GM23338 (cell line): Measurements from ENCODE around the gene MVP. TPM values are rescaled to one million over a fixed set of nuclear protein-coding genes. Genes with fewer than 3 reads are reported as not detected.
"Not testable (repeated sequence)": the region's sequence is repeated elsewhere in the genome, so short reads cannot be mapped to it uniquely, and the experiment has no call there.

Experiments used
- ATAC-seq: fragments of 200-7000 bp; cut with Tn5 transposase; 3 replicates; pipeline ENCODE4 v1.9.1; 2020
- DNase-seq: peaks from one replicate; pipeline ENCODE4 v3.0.0-alpha.2; 2015; ENCODE audit warnings: low spot score
- H2AFZ ChIP-seq: fragments of 200-600 bp; sonication (generic); 2 replicates; pipeline ENCODE4 v1.8.0; 2016; ENCODE audit warnings: antibody characterized with exemption, mild to moderate bottlenecking, moderate library complexity
- H3F3A ChIP-seq: fragments of 200-600 bp; sonication (generic); replicated peaks from 2 replicates; pipeline ENCODE4 v1.8.0; 2017; ENCODE audit warnings: antibody characterized with exemption, mixed run types, low read depth
- H3K27ac ChIP-seq: fragments of 200-600 bp; sonication (generic); 2 replicates; pipeline ENCODE4 v1.6.1; 2016; ENCODE audit warnings: low read depth
- H3K27me3 ChIP-seq: fragments of 200-600 bp; sonication (generic); 2 replicates; pipeline ENCODE4 v1.8.0; 2016; ENCODE audit warnings: mild to moderate bottlenecking, mixed run types, moderate library complexity; ENCODE audit not compliant: insufficient read depth
- H3K36me3 ChIP-seq: fragments of 200-600 bp; sonication (generic); 2 replicates; pipeline ENCODE4 v1.8.0; 2016; ENCODE audit warnings: mild to moderate bottlenecking; ENCODE audit not compliant: insufficient read depth
- H3K4me1 ChIP-seq: fragments of 200-600 bp; sonication (generic); 2 replicates; pipeline ENCODE4 v1.8.0; 2016; ENCODE audit warnings: mild to moderate bottlenecking, moderate library complexity; ENCODE audit not compliant: insufficient read depth
- H3K4me2 ChIP-seq: fragments of 200-600 bp; sonication (generic); 2 replicates; pipeline ENCODE4 v1.7.1; 2017; ENCODE audit warnings: mixed run types
- H3K4me3 ChIP-seq: fragments of 200-600 bp; sonication (generic); 2 replicates; pipeline ENCODE4 v1.6.1; 2016; ENCODE audit warnings: mixed run types
- H3K79me2 ChIP-seq: fragments of 200-600 bp; sonication (generic); replicated peaks from 2 replicates; pipeline ENCODE4 v1.8.0; 2017; ENCODE audit warnings: mild to moderate bottlenecking; ENCODE audit not compliant: insufficient read depth
- H3K9me2 ChIP-seq: fragments of 200-600 bp; sonication (generic); 2 replicates; pipeline ENCODE4 v1.8.0; 2017; ENCODE audit not compliant: insufficient read depth
- H4K20me1 ChIP-seq: fragments of 200-600 bp; sonication (generic); replicated peaks from 2 replicates; pipeline ENCODE4 v1.8.0; 2017; ENCODE audit warnings: mild to moderate bottlenecking; ENCODE audit not compliant: insufficient read depth
- H3K27ac Mint-ChIP-seq: 2 replicates; pipeline ENCODE4 v1.8.0; 2020; ENCODE audit warnings: inconsistent platforms, mild to moderate bottlenecking, moderate library complexity, mixed read lengths
- H3K27me3 Mint-ChIP-seq: 3 replicates; pipeline ENCODE4 v1.8.0; 2022; ENCODE audit warnings: low read depth, mild to moderate bottlenecking, moderate library complexity, mixed read lengths, inconsistent platforms; ENCODE audit not compliant: insufficient read depth, poor library complexity
- H3K36me3 Mint-ChIP-seq: 3 replicates; pipeline ENCODE4 v1.8.0; 2021; ENCODE audit warnings: low read depth, mild to moderate bottlenecking, inconsistent platforms, moderate library complexity, mixed read lengths
- H3K4me1 Mint-ChIP-seq: 3 replicates; pipeline ENCODE4 v1.8.0; 2020; ENCODE audit warnings: mild to moderate bottlenecking, inconsistent platforms, mixed read lengths
- H3K4me3 Mint-ChIP-seq: 3 replicates; pipeline ENCODE4 v1.8.0; 2021; ENCODE audit warnings: moderate library complexity, mild to moderate bottlenecking, inconsistent platforms, mixed read lengths
- H3K9me3 Mint-ChIP-seq: 3 replicates; pipeline ENCODE4 v1.8.0; 2020; ENCODE audit warnings: moderate library complexity, mild to moderate bottlenecking, inconsistent platforms, mixed read lengths
- CREB1 ChIP-seq: fragments of 250-450 bp; sonication (Bioruptor Pico); IDR thresholded peaks from 2 replicates; pipeline ENCODE4 v1.5.0; 2020; ENCODE audit warnings: low read depth, mild to moderate bottlenecking, moderate library complexity
- CTCF ChIP-seq, 2 experiments: fragments of 200-600 bp in 1 of 2; sonication (generic) in 1 of 2; conservative IDR thresholded peaks; 2 replicates each; pipeline versions ENCODE4 v1.5.1 to v1.6.1; 2016 to 2017; ENCODE audit warnings: antibody characterized with exemption in 2 of 2, low read depth in 2 of 2, mild to moderate bottlenecking in 2 of 2, moderate library complexity in 1 of 2
- EZH2phosphoT487 ChIP-seq: fragments of 200-600 bp; sonication (generic); IDR thresholded peaks from one replicate; pipeline ENCODE4 v1.8.1; 2018; ENCODE audit warnings: antibody characterized with exemption; ENCODE audit not compliant: unreplicated experiment
- JUNB ChIP-seq: IDR thresholded peaks from one replicate; pipeline ENCODE4 v1.6.1; 2016; ENCODE audit warnings: antibody characterized with exemption; ENCODE audit not compliant: unreplicated experiment
- POLR2AphosphoS5 ChIP-seq: IDR thresholded peaks from 2 replicates; pipeline ENCODE4 v1.6.1; 2016; ENCODE audit warnings: antibody characterized with exemption, low read depth
- STAT1 ChIP-seq: IDR thresholded peaks from one replicate; pipeline ENCODE4 v1.6.1; 2016; ENCODE audit warnings: antibody characterized with exemption; ENCODE audit not compliant: unreplicated experiment
- ZNF114 ChIP-seq: fragments of 250-450 bp; sonication (Bioruptor Pico); IDR thresholded peaks from 2 replicates; pipeline ENCODE4 v1.5.0; 2020; ENCODE audit warnings: mild to moderate bottlenecking, moderate library complexity
- polyA plus RNA-seq: library from polyadenylated mRNA; unstranded; fragments of >200 nt; fragmentation: Nextera tagmentation; extraction: Ambion mirVana; gene quantifications from 2 replicates; pipeline ENCODE4 v1.2.1, GENCODE V29; 2016
- total RNA-seq: library from RNA; depleted of rRNA; stranded (reverse); fragments of >200 nt; shearing (Covaris generic); gene quantifications from 2 replicates; pipeline ENCODE4 v1.2.3, GENCODE V29; 2014
- TF ChIP-seq, protein P1 (sequence below): IDR thresholded peaks from 2 replicates; pipeline ENCODE4 v1.6.1; 2016; ENCODE audit warnings: antibody characterized with exemption

The MVP gene
- total and polyA plus RNA-seq, 2 experiments from 2014 or later = 1.4 to 3.7 TPM

DNA sequence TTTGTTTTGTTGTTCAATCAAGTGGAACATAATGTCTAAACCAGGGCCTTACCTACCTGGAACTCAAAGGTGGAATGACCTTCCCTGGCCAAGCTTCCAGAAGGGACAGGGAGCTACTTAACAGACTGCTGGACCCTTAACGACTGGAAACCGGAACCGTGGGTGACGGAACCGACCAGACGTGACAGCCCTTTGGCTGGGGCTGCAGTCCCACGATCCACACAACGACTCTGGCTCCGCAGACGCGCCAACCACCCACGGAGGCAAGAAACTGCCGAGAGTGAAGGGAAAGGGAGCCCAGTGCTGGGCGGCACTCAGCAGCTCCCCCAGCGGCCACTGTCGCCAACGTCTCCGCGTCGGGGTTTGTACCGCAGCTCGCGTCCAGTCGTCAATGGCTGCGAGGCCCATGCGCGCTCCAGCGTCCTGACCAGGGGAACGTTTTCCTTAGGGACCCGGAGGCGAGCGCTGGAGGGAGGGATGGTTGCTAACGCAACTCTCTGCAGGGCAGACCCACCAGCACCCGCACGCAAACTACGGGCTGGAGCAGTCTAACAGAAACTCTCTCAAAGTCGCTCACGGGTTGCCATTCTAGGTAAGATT is 35.3 kb upstream of the MVP start:
- DNase-seq (peak; percentile 97), ATAC-seq (peak; percentile 96)
- peaks cover 18% of the 10 kb centered on the region; the same call in 2 of the 3 replicates for H3K4me1 Mint-ChIP-seq
- Histone ChIP-seq H3K4me1 (peaks cover 2% of the 10 kb centered on the region; the same call in 1 of the 2 replicates), H3K27ac (no peak overlapping the region), H3K27me3 (peaks cover 9% of the 10 kb centered on the region; the same call in 1 of the 2 replicates), H3K4me2 (peak overlapping the region; percentile 80), H3K36me3 (no peaks in the 10 kb centered on the region), H3K79me2 (no peaks in the 10 kb centered on the region), H3K9me2 (no peaks in the 10 kb centered on the region), H3F3A (peaks cover 16% of the 10 kb centered on the region; the same call in 1 of the 2 replicates), H2AFZ (peak overlapping the region; percentile 100), H4K20me1 (no peaks in the 10 kb centered on the region), H3K4me3 (peak overlapping the region; percentile 51)
- no peak overlapping the region for H3K27ac Mint-ChIP-seq
- 0 out of 3 replicates have a peak, but pooled peaks cover 5% of the 10 kb centered on the region for H3K9me3 Mint-ChIP-seq
- H3K27me3 Mint-ChIP-seq = peaks cover 11% of the 10 kb centered on the region
- peak; percentile 75 for TF ChIP-seq CREB1 (CRISPR knock-in tag)
- peak; percentile 37; the same call in 1 of the 2 replicates for TF ChIP-seq POLR2AphosphoS5
- TF ChIP-seq EZH2phosphoT487 = no peak
- TF ChIP-seq STAT1 = no peak
- peak; percentile 74 to 84 for TF ChIP-seq CTCF (conservative IDR thresholded peaks at IDR 0.05; ENCODE audit: low read depth in 2 of 2)
- no peak for TF ChIP-seq ZNF114 (CRISPR knock-in tag)
- TF ChIP-seq JUNB = no peak
- H3K36me3 Mint-ChIP-seq = no peaks in the 10 kb centered on the region
- H3K4me3 Mint-ChIP-seq = peak overlapping the region; percentile 55

- Histone ChIP-seq H3K79me2 (peaks cover 16% of the 10 kb centered on the region), H3F3A (peaks cover 18% of the 10 kb centered on the region; the same call in 1 of the 2 replicates)
- not testable (repeated sequence) for H3K27me3 ChIP-seq, H3K9me2 ChIP-seq, ATAC-seq, H3K36me3 Mint-ChIP-seq, H3K36me3 ChIP-seq, DNase-seq, H4K20me1 ChIP-seq, H3K4me1 ChIP-seq, H3K4me3 ChIP-seq, H3K9me3 Mint-ChIP-seq, H3K27ac ChIP-seq, H3K27ac Mint-ChIP-seq, H2AFZ ChIP-seq, H3K4me3 Mint-ChIP-seq, H3K4me2 ChIP-seq
- Mint-ChIP-seq H3K4me1 (peaks cover 24% of the 10 kb centered on the region), H3K27me3 (peaks cover 15% of the 10 kb centered on the region)
Observed at GRCh38 chr16:29787155-29787554, 33.1 kb upstream of the MVP start.

GRCh38 chr16:29789775-29790182 is 30.5 kb upstream of the MVP start:
- peak overlapping the region; percentile 96 for H3K27ac Mint-ChIP-seq
- ATAC-seq = peak; percentile 3
- H3K27ac ChIP-seq = peak overlapping the region; percentile 94

More at GRCh38 chr16:29789775-29790182, 30.5 kb upstream of the MVP start:
- TF ChIP-seq CTCF (conservative IDR thresholded peaks at IDR 0.05; ENCODE audit: low read depth in 2 of 2) = no peak
- TF ChIP-seq, protein P1, sequence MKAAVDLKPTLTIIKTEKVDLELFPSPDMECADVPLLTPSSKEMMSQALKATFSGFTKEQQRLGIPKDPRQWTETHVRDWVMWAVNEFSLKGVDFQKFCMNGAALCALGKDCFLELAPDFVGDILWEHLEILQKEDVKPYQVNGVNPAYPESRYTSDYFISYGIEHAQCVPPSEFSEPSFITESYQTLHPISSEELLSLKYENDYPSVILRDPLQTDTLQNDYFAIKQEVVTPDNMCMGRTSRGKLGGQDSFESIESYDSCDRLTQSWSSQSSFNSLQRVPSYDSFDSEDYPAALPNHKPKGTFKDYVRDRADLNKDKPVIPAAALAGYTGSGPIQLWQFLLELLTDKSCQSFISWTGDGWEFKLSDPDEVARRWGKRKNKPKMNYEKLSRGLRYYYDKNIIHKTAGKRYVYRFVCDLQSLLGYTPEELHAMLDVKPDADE = no peak
- H3K36me3 ChIP-seq = no peaks in the 10 kb centered on the region
- Mint-ChIP-seq H3K4me1 (peaks cover 21% of the 10 kb centered on the region), H3K36me3 (peaks cover 19% of the 10 kb centered on the region), H3K27me3 (peaks cover 19% of the 10 kb centered on the region), H3K4me3 (peak overlapping the region; percentile 99), H3K9me3 (no peaks in the 10 kb centered on the region)
- H3K27me3 ChIP-seq = peaks cover under 1% of the 10 kb centered on the region; the same call in 1 of the 2 replicates
- peaks cover 30% of the 10 kb centered on the region for H4K20me1 ChIP-seq
- peak; percentile 27 for DNase-seq
- peak overlapping the region; percentile 98 for H2AFZ ChIP-seq
- peak overlapping the region; percentile 93 for H3K4me2 ChIP-seq
- no peaks in the 10 kb centered on the region for H3K9me2 ChIP-seq
- peak overlapping the region; percentile 95 for H3K4me3 ChIP-seq
- H3F3A ChIP-seq = peaks cover 20% of the 10 kb centered on the region; the same call in 1 of the 2 replicates
- peaks cover 42% of the 10 kb centered on the region for H3K79me2 ChIP-seq
- H3K4me1 ChIP-seq = peaks cover 7% of the 10 kb centered on the region; the same call in 1 of the 2 replicates
